HG03460 (cell line): Measurements from ENCODE around the gene SNAP25.

ENCODE experiments used
- ATAC-seq: cut with Tn5 transposase; IDR thresholded peaks from one replicate; pipeline ENCODE4 v1.9.1; 2021; ENCODE audit not compliant: unreplicated experiment

The SNAP25 gene

DNA sequence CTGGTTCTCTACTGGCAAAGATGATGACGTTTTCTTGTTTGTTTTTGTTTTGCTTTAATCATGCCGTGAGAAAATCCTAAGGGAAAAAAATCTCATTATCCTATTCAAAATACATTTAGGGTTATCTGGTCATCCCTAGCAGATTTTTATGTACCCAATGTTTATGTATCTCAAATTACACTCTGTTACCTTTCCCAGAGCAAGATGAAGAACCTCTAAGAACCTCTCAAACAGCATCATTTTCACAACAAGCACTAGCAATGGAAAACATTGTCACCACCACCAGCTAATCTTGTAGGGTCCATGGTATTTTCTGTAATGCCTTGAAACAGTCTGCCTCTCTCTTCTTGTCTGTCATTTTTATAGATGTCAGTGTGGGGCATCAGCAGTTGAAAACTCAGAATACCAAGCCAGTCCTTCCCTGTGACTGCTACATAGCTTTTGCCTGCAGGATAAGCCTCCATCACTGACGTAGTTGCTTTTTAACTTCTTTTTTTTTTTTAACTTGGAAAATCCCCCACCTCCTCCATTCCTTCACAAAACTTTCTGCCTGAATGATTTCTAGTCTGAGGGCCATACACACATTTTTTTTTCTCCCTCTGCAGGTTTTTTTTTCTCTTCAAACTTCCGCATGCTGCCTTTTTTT lies 2.4 kb upstream of the SNAP25 start:
- no peak for ATAC-seq

DNA sequence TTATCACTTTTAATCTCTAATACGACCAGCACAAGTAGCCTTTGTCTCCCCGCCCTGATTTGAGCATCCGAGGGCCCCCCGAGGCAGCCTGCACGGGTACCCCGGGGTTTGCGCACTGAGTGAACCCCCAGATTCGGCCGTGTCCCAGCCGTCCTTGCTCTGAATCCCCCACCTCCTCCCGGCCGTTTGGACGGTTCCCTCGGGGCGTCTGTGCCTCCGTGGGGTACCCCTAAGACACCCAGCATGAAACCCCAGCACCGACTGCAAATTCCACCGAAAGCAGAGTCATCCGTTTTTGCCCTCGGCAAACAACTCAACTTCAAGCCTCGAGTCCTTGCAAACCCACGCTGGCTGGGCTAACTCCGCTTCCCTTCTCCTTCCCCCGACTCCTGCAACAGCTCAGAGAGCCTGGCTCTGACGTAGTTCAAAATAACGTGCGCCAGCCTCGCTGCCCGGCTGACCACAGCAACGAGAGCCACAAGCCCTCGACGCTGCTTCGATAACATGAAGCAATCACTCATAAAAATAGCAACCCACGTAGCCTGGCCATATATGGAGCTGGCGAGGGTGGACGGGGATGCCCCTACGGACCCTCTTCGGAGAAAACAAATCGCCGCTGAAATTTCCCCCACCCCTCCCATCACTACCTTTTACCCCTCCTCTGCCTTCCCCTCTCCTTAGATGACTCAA lies 764 bp upstream of the SNAP25 start:
- no peak for ATAC-seq

DNA sequence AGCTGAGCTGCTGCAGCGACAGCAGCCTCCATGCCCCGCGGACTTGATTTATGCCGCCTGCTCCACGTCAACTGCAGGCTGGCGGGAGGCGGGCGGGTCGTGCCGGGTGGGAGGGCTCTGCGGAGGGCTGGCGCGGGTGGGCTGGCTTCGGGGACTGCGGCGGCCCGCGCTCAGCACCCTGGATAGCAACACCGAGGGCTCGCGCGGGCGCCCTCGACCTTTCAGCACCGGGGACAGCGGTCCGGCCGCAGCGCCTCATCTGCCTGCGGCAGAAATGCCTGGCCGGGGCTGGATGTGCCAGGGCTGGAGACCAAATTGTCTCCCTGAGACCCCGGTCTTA lies 792 bp downstream of the SNAP25 start:
- ATAC-seq = peak; percentile 49

DNA sequence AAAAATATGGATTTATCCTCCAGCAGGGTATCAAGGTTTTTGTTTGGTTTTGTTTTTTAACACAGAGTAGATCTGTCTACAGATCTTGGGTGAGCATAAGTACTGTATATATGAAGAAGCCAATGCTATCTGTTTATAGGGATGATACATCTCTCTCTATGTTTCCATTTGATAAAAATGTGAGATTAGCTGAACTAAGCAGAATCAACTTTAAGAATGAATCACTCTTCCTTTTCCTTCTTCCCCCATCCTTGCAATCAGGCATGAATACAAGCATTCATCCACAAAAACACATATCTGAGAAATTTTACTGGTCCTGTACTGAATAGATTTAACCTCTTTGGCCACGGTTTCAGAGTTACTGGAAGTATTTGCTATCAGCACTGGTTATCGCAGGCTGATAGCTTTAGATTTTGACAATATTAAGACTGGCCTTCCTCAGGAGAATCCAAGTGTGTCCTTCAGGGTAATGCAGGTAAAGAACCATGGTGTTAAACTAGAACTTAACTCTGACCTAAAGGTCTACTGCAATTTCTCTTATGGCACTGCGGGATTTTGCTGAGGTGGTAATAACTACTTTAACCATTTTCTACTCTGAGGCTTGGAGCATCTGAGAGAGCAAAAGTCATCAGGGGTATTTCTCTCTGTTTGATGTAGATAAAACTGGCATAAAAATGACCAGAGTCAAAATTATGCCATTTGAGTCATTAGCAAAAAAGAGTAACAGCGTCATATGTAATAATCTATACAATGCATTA lies 1.5 kb downstream of the SNAP25 start:
- no peak for ATAC-seq

DNA sequence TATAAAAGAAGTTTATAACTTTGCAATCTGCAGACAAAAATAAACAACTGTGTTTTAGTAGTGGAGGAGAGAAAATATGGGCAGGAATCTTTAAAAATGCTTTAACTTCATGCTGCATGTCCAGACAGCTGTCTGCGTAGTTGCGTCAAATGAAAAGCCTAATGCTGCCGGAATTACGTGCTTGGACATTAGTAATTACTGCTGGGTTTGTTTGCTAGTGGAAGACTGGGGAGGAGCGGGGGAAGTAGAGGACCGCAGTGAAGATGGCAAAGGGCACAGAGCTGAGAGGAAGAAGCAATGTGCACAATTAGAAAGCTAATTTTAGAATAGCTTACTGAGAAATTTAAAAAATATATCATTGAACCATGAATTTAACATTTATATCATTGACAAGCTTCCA lies 2.4 kb downstream of the SNAP25 start:
- no peak for ATAC-seq

- ATAC-seq = no peak
These were observed 6.9 kb downstream of the SNAP25 start for GRCh38 chr20:10225439-10226060.

DNA sequence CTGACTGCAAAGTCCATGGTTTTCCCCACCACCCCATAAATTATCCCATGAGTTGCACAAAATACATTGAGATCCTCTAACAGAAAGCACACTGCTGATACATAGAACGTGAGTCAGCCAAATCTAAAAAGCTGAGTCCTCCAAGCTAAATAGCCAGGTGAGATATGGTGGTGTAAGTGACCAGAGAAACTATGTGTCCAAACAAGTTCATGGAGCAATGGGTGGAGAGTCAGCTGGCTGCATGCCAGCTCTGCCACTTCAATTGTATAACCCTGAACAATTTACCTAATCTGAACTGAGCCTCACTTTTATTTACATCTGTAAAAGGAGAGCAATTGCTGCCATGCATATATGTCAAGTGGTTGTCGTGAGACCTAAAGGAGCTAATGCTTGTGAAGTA lies 9.7 kb downstream of the SNAP25 start:
- no peak for ATAC-seq

- no peak for ATAC-seq
These were observed 12.7 kb downstream of the SNAP25 start for GRCh38 chr20:10231290-10231689.

DNA sequence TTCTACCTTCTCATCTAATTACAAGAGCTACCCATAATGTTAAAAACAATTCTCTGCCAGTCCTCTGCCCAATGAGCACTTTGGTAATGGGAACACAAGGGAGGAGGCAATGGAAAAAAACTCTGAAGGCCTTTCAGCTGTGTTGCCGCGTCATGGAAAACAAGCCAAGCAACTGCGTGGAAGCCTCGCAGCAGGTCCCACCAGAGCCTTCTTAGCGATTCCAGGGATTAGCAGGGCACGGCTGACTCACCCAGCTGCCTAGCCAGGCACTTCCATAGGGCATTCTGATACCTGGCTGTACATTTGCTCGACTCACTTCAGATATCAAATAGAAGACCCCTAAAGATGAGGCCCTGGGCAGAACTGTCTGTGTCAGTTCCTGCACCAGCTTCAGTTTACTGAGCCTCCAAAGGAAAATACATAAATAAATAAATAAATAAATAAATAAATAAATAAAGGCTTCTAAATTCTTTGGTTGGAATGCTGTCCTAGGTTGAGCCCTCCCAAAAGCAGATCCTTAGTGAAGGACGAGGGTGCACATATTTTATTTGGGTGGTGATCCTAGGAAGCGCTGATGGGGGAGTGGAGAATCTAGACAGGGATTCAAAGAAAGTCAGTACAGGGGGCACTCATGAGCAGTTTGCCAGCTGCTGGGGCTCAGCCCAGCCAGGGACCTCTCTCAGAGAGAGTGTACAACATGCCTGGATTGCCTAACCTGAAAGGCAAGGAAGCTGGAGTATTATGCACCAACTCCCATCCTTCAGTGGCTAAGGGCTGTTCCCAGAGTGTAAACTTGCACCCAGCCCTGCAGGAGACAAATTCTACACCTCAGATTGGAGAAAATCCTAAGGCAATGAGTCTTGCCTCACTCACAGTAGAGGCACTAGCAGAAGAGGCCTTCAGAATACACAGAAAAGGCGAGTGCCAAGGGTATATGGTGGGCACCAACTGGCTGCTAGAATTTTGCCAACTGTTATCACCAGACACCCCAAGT lies 18.2 kb downstream of the SNAP25 start:
- ATAC-seq = no peak

DNA sequence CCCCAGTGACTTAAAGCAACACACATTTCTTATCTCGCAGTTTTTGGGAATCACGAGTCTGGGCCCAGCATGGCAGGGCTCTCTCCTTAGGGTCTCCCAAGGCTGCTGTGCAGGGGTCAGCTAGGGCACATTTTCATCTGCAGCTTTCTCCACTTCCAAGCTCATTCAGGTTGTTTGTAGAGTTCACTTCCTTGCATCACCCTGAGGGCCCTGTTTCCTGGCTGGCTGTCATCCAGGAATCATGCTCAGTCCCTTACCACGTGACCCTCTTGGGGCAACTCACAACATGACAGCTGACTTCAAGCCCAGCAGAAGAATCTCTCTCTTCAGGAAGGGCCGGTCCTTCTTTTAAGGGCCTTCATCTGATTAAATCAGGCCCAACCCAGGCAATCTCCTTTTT lies 21.3 kb downstream of the SNAP25 start:
- ATAC-seq = no peak

GRCh38 chr20:10240655-10241054 lies 22.0 kb downstream of the SNAP25 start:
- no peak for ATAC-seq

DNA sequence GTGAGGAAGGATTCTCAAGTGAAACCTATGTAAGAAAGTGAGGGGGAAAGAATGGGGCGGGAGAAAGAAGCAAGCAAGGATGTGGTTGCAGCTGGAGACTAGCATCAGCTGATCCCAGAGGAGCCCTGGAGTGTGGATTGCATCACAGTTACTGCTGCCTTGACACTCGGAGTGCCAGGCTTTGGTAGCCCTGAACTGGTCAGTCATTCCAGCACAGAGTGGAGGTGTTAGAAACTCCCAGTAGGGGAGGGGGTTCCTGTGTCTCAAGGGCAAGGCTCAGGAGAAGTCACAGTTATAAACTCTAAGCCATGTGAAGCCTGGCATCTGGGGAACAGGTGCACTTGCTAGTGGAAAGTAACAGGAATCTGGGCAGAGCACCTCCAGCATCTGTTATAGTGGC lies 23.5 kb downstream of the SNAP25 start:
- ATAC-seq = no peak

GRCh38 chr20:10247440-10247839 lies 28.8 kb downstream of the SNAP25 start:
- no peak for ATAC-seq

- ATAC-seq = no peak
These were observed 30.6 kb downstream of the SNAP25 start for GRCh38 chr20:10249048-10249770.

DNA sequence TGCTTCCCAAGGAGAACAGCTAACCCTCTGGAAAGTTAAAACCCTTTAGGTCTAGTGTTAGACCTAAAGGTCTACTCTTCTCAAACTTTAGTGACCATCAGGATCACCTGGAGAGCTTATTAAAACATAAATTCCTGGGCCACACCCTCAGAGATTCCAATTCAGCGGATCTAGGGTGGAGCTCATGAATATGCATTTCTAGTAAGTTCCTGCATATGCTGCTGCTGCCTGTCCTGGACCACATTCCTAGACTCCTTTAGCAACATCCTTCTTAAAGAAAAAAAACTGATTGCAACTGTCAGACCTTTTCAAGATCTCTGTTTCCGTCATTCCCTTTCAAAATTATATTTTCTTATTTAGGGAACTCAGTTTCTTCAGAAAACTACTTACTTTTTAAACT lies 31.2 kb downstream of the SNAP25 start:
- no peak for ATAC-seq

DNA sequence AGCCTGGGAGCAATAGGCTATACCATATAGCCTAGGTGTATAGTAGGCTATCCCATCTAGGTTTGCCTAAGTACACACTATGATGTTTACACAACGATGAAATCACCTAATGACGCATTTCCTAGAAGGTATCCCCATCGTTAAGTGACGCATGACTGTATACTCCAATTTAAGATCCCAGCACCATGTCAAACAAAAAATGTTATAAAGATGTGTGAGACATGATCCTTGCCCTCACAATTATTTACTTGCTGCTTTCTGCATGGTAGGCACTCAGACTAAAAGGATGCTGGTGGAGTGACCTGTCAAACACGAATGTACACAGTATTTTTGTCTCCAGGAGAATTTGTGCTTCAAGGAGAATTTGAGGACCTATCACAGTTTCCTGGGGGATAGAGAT lies 32.3 kb downstream of the SNAP25 start:
- ATAC-seq = no peak

DNA sequence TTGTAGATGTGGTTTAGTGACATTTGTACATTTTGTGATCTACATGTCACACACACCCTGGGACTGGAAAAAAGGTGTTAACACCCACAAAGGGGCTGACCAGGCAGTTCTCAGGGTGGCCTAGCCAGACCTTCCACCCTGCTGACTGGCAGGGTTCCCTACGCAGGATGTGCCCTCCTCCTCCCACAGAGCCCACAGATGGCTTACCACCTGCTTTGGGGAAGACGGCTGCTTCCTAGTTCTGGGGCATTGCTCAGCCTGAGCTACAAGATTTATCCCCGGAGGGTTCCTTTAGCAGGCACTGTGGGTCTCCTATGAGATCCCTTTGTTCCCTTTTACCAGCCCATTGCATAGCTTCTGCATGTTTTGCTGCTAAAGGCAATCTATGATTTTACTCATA lies 35.1 kb downstream of the SNAP25 start:
- no peak for ATAC-seq

GRCh38 chr20:10255846-10256245 lies 37.2 kb downstream of the SNAP25 start:
- no peak for ATAC-seq

DNA sequence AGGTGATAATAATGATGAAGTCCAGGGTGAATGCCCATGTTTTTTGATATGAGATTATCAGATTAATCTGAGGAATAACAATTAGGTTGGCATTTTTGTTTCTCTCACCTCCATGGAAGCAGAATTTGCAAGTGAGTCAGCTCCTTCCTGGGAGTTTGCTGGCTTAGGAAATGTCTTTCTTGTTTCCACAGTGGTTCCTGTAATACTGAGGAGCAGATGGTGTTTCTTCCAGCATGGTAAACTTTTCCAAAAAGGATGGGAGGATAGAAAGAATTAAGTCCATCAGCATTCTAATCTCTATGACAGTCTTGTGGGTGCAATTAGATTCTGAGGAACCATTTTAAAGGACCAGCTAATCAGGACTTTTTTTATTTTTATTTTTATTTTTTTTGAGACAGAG lies 40.5 kb downstream of the SNAP25 start:
- ATAC-seq = no peak

DNA sequence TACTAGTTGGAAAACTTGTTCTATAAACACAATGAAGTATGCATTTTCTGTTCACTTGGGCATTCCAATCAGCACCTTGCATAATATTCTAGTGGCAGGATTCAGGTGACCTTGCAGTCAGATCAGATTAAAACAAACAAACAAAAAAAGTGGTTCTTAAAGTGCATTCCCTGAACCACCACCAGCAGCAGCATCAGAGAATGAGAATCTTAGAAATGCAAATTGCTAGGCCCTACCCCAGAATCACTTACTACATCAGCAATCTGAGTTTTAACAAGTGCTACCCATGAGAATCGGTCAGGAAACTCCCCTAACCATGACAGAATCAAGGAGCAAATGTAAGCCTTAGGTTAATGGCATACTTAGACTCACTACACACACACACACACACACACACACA lies 41.7 kb downstream of the SNAP25 start:
- ATAC-seq = no peak
